GM21786 (cell line): ENCODE data around the gene NPR1.
"Not testable (repeated sequence)": the region's sequence is repeated elsewhere in the genome, so short reads cannot be mapped to it uniquely, and the experiment has no call there.

Experiments
- ATAC-seq: cut with Tn5 transposase; IDR thresholded peaks from one replicate; pipeline ENCODE4 v1.9.1; 2021; ENCODE audit not compliant: unreplicated experiment

NPR1 gene

GRCh38 chr1:153649137-153649862 is 29.2 kb upstream of the NPR1 start:
- ATAC-seq: no peak

DNA sequence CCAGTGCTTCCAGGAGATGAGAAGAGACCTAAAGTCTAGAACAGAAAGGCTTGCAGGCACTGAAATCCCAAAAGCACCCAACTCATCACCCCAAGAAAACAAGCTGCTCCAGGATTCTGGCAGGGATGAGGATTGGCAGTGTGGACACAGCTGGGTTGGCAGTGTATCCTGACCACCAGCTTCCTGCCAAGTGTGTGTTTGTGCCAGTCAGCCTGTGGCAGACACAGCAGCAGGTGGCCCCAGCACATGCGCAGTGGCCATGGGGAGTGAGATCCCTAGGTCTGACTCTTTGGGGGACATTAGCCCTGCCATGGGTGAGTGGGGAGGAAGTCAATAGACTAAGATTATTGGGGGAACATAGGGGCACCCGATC is 28.6 kb upstream of the NPR1 start:
- no peak for ATAC-seq

- ATAC-seq: no peak
Measured at GRCh38 chr1:153651771-153652170, 26.7 kb upstream of the NPR1 start.

DNA sequence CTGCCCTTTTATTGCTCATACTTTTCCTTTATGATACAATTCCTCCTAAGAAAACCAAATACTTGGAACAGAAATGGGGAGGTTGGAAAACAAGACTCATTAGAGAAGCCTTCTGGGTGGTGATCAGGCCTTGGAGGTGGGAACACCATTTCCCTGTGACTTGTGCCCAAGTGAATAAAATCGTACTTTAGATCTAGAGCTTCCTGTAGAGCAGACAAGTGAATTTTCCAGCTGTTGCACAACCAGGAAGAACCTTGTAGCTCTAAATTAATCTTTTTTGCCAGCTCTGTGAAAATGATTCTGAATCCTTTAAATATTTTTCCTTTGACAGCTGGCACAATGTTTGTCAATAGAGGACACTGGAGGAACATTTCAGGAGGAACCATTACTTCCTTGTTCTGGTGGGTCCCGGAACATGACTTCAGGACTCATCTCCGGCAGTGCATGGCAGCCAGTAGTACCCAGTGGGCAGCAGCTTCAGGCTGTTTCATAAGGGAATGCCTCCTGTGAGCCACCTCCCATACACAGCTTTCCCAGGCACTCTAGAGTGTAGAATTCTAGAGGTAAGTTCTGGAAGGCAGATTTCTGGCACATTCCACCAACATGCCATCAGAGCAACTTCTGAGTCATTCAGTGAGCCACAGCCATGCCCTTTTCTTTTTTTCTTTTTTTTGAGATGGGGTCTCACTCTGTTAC is 25.5 kb upstream of the NPR1 start:
- no peak for ATAC-seq

DNA sequence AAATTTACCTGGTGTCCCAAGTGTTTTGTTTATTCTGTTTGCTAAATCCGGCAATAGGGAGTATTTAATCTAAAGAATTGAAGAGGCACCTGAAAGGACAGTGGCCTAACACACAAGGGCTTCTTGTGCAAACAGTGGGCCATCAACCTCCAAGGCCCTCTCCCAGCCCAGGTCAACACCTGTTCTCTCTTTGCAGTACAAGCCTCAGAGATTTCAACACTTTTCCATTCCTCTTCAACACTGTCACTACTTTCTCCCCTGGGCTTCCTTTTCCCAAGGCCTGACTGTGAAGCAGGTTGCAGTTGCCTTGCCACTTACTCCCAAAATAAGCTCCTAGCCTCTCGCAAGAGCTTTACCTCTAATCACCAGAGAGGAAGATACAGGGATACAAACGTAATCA is 23.2 kb upstream of the NPR1 start:
- ATAC-seq: no peak

DNA sequence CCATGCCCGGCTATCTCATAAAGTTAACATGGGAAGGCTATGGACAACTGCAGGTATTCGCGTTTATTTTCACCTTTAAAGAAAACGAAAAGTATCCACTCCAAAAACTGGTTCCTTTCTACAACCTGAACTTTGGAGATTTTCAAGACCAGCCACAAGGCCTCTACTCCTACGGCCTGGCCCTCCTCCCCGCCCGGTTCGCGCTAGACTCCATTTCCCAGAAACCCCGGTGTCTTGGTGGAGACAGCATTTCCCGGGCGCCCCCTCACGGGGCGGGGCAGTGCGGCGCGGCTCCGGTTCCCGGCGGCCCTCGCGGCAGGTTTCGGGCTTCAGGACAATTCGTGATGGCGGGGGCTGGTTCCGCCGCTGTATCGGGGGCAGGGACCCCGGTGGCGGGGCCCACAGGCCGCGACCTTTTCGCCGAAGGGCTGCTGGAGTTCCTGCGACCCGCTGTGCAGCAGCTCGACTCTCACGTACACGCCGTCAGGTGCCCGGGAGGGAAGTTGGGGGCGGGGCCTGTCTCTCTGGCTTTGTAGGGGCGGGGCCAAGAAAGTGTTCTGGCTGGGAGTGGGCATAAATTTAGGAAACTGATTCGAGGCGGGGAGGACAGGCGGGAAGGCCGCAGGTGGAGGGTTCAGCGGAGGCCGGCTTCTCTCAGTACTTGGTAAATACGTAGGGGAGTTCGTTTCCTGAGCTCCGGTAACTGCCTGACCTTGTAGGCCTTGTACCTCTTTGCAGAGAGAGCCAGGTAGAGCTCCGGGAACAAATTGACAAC is 19.9 kb upstream of the NPR1 start, which contains the start of gene SNAPIN:
Gene SNAPIN (plus strand): TSS at position 304 of the 775 bp plus-strand sequence. CDS start 41 bp downstream, at position 345.
- ATAC-seq: peak; percentile 81

- ATAC-seq: no peak
Measured at GRCh38 chr1:153659175-153659534, 19.3 kb upstream of the NPR1 start.

- no peak for ATAC-seq
Measured at GRCh38 chr1:153659656-153660055, 18.8 kb upstream of the NPR1 start.

DNA sequence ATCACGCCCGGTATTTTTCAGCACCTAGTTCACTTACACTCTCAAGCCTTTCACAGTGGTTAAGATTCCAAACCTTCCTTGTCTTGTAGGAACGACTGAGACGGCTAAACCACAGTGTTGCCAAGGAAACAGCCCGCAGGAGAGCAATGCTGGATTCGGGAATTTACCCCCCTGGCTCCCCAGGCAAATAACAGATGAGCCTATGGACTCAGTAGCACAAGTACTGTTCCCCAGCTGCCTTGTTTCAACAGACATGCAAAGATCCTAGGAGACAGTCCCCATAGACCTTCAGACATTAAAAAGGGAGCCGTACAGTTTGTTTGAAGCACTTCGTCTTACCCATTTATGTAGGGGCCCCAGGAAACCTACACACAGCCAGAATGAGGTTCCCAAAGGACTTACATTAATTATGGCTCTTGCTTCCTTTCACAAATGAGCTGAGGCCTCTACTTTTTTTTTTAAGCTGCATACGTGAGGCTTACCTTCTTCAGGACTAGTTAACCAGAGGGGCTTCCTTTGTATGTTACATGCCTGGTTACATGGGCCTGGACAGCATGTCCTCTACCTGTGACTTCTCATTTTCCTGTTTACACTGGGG is 17.3 kb upstream of the NPR1 start:
- no peak for ATAC-seq

- no peak for ATAC-seq
Measured at GRCh38 chr1:153662269-153662668, 16.2 kb upstream of the NPR1 start.

DNA sequence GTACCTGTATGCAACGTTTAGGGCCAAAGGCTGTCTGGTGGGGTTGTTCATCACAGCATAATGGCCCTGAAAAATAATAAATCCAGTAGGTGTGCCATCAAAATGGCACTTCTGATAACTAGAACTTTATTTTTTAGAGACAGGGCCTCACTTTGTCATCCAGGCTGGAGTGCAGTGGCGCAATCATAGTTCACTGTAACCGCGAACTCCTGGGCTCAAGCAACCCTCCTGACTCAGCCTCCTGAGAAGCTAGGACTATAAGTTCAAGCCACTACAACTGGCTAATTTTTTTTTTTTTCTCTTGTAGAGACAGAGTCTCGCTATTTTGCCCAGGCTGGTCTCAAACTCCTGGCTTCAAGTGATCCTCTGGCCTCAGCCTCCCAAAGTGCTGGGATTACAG is 15.3 kb upstream of the NPR1 start:
- ATAC-seq: no peak

DNA sequence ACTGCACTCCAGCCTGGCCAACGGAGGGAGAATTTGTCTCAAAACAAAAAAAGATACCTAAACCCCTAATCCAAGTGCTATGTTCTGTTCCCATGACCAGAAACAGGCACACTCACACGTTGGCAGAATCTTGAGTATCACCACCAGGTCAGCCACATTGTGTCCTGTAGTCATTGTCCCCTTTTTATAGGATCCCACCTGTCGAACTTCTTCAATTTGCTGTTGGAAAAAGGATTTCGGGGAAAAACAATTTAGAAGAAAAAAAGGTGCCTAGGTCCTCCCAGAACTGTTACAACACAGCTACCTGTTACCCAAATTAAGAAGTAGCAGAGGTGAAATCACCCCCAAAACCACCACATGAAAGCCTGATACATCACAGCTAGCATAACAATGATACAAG is 11.0 kb upstream of the NPR1 start:
- no peak for ATAC-seq

DNA sequence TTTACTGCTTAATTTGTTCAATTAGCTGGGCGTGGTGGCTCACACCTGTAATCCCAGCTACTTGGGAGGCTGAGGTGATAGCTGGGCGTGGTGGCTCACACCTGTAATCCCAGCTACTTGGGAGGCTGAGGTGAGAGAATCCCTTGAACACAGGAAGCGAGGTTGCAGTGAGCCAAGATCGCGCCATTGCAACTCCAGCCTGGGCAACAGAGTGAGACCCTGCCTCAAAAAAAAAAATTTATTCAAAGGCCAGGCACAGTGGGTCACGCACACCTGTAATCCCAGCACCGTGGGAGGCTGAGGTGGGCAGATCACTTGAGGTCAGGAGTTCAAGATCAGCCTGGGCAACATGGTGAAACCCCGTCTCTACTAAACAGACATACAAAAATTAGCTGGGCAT is 9.8 kb upstream of the NPR1 start:
- not testable (repeated sequence) for ATAC-seq

DNA sequence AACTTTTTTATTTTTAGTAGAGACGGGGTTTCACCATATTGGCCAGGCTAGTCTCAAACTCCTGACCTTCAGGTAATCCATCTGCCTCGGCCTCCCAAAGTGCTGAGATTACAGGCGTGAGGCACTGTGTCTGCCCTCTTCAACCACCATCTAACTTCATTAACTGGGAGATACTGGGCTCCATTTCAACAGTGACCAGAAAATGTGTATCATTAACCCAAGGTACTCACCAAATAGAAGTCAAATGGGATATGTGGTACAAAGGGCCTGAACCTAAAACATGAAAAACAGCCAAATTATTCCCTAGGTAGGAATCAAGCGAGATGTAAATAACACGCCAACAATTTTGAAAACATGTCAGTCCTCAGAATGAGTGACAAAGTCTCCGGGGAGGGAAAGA is 8.9 kb upstream of the NPR1 start:
- no peak for ATAC-seq

- no peak for ATAC-seq
Measured at GRCh38 chr1:153670257-153670858, 8.1 kb upstream of the NPR1 start.

DNA sequence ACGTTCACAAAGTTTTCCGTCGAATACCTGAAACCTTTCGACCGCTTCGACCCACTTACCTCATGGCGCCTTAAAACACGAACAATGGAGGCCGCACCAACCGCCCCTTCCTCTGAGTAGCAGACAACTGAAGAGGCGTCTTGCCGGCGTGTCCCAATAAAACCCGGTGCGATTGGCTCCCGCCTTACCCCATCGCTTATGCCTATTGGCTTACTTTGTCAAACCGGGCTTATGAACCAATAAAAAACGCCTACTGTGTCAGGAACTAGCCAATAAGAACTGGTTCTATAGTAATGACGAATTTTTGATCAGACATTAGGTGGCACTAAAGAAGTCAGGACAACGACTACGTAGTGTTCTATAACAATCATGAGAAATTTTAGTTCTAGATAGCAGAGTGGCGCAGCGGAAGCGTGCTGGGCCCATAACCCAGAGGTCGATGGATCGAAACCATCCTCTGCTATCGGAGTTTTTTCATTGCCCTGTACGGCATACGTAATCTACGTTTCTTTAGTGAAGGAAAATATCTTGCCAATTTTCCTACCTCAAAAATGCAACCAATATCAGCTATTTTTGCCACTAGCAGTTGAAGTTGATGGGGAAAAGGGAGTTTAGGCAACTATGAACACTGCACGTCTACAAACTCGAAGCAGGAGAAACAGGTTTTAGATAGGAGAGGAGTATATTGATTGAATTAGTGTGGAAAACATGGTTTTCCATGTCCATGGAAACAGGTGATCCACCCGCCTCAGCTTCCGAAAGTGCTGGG is 7.4 kb upstream of the NPR1 start, which contains the start of gene ILF2:
Gene ILF2 (minus strand): TSS at position 135 of the 769 bp plus-strand sequence. CDS start 71 bp downstream, at position 64.
- ATAC-seq: peak; percentile 93

DNA sequence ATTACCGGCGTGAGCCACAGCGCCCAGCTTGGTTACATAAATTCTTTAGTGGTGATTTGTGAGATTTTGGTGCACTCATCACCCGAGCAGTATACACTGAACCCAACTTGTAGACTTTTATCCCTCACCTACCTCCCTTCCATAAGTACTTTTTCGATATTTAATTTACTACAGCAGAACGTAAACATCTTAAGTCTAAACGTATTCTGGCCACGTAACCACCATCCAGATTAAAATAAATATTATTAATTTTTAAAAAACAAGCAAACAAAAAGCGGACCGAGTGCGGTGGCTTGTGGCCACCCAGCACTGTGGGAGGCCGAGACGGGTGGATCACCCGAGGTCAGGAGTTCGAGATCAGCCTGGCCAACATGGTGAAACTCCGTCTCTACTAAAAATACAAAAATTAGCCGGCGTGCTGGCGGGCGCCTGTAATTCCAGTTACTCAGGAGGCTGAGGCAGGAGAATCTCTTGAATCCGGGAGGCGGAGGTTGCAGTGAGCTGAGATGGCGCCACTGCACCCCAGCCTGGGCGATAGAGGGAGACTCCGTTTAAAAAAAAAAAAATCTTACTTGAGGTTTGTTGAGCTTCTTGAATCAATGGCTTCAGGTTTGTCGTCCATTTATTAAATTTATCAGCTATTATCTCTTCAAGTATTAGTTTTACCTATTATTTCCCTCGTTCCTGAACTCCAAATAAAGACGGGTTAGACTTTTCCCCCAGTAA is 6.7 kb upstream of the NPR1 start:
- peak; percentile 4 for ATAC-seq

- no peak for ATAC-seq
Measured at GRCh38 chr1:153673511-153673910, 5.0 kb upstream of the NPR1 start.

- no peak for ATAC-seq
Measured at GRCh38 chr1:153677718-153678518, 570 bp upstream of the NPR1 start.
